Upper lobe of left lung (tissue), 6 donors: ENCODE measurements around the gene GAP43. TPM values are rescaled to one million over a fixed set of nuclear protein-coding genes. Genes with fewer than 3 reads are reported as not detected.

Source experiments
- ATAC-seq, 2 donors: fragments of 200-7000 bp; cut with Tn5 transposase; one replicate each; pipeline ENCODE4 v1.9.1; 2022; ENCODE audit warnings: mild to moderate bottlenecking in 2 of 2, moderate library complexity in 2 of 2; ENCODE audit not compliant: low FRiP score in 2 of 2
- DNase-seq, 2 donors: peaks; one replicate each; pipeline ENCODE4 v3.0.0-alpha.2; 2019 to 2020
- H3K27ac ChIP-seq, 4 donors: fragments of 200-600 bp; sonication (generic); one replicate each; pipeline ENCODE4 v1.5.1; 2016 to 2019
- H3K27me3 ChIP-seq, 4 donors: fragments of 200-600 bp; sonication (generic); one replicate each; pipeline ENCODE4 v1.5.1; 2017 to 2019
- H3K36me3 ChIP-seq, 4 donors: fragments of 200-600 bp; sonication (generic); one replicate each; pipeline ENCODE4 v1.5.1; 2016 to 2019
- H3K4me1 ChIP-seq, 4 donors: fragments of 200-600 bp; sonication (generic); one replicate each; pipeline ENCODE4 v1.5.1; 2018 to 2019
- H3K4me3 ChIP-seq, 4 donors: fragments of 200-600 bp; sonication (generic); one replicate each; pipeline ENCODE4 v1.5.1; 2017 to 2019; ENCODE audit warnings: mild to moderate bottlenecking in 2 of 4, moderate library complexity in 1 of 4
- H3K9me3 ChIP-seq, 4 donors: fragments of 200-600 bp; sonication (generic); one replicate each; pipeline ENCODE4 v1.5.1; 2018 to 2019
- CTCF ChIP-seq, 6 experiments: fragments of 450-650 bp in 4 of 6; fragments of 200-600 bp in 2 of 6; sonication (generic) in 2 of 6; IDR thresholded peaks; one replicate each; pipeline ENCODE4 v1.5.1; 2016 to 2019; ENCODE audit warnings: antibody characterized with exemption in 6 of 6
- EP300 ChIP-seq, 4 donors: sonication (generic); formaldehyde crosslinking; IDR thresholded peaks; one replicate each; pipeline ENCODE4 v1.5.1; 2017; ENCODE audit warnings: antibody characterized with exemption in 4 of 4, control low read depth in 2 of 4
- POLR2A ChIP-seq, 4 donors: fragments of 450-650 bp; IDR thresholded peaks; one replicate each; pipeline ENCODE4 v1.5.1; 2016 to 2017; ENCODE audit warnings: antibody characterized with exemption in 4 of 4, mild to moderate bottlenecking in 2 of 4
- POLR2AphosphoS5 ChIP-seq, 2 donors: sonication (generic); formaldehyde crosslinking; IDR thresholded peaks; one replicate each; pipeline ENCODE4 v1.5.1; 2017; ENCODE audit warnings: antibody characterized with exemption in 2 of 2
- WGBS, 2 donors: methylation state at CpG; one replicate each; pipeline ENCODE4 v1.1.5; 2017 to 2018; 5-methylcytosine and 5-hydroxymethylcytosine counted together
- total RNA-seq, 6 donors: library from RNA; depleted of rRNA in 4 of 6; stranded (reverse); fragments of >200 nt in 4 of 6; gene quantifications; one replicate each; pipeline versions ENCODE4 v1.1.0 to v1.2.1, GENCODE V29; 2016 to 2021
- donor health status: DM: no; HTN: no; CAD: no; lungs with moderate emphysema.
- donor health status: DM: no; HTN: yes; CAD: no; lungs with severe emphysema.

The GAP43 gene
- total RNA-seq, 6 donors from 2014 or later: 0.13 TPM; not detected in 5

GRCh38 chr3:115698851-115699591, 75.7 kb downstream of the GAP43 start:
- no peaks in the 10 kb centered on the region for H3K36me3 ChIP-seq
- H3K4me3 ChIP-seq: no peak overlapping the region
- H3K27ac ChIP-seq: no peak overlapping the region
- no peak for TF ChIP-seq POLR2AphosphoS5 (IDR thresholded peaks at IDR 0.05)
- TF ChIP-seq CTCF (IDR thresholded peaks at IDR 0.05): no peak
- TF ChIP-seq EP300 (IDR thresholded peaks at IDR 0.05): no peak
- TF ChIP-seq POLR2A (IDR thresholded peaks at IDR 0.05): no peak
- 55 to 67% methylated on average over 8 of the region's 8 CpGs for WGBS, 2 donors
- H3K9me3 ChIP-seq: no peaks in the 10 kb centered on the region
- ATAC-seq (peak in 1 of 2 donors; percentile 56), DNase-seq (no peak)
- H3K4me1 ChIP-seq: no peaks in the 10 kb centered on the region
- no peaks in the 10 kb centered on the region for H3K27me3 ChIP-seq

- TF ChIP-seq POLR2A (IDR thresholded peaks at IDR 0.05) (no peak), CTCF (IDR thresholded peaks at IDR 0.05) (no peak), EP300 (IDR thresholded peaks at IDR 0.05) (no peak), POLR2AphosphoS5 (IDR thresholded peaks at IDR 0.05) (no peak)
- Histone ChIP-seq H3K4me3 (no peak overlapping the region), H3K27ac (no peak overlapping the region)
Observed at GRCh38 chr3:115699706-115700105, 76.4 kb downstream of the GAP43 start.

GRCh38 chr3:115702598-115702997, 79.3 kb downstream of the GAP43 start:
- Histone ChIP-seq H3K4me1 (no peaks in the 10 kb centered on the region), H3K36me3 (no peaks in the 10 kb centered on the region), H3K4me3 (no peak overlapping the region), H3K27ac (no peak overlapping the region), H3K9me3 (no peaks in the 10 kb centered on the region), H3K27me3 (no peaks in the 10 kb centered on the region)
- DNase-seq (no peak), ATAC-seq (no peak)
- TF ChIP-seq EP300 (IDR thresholded peaks at IDR 0.05) (no peak), POLR2AphosphoS5 (IDR thresholded peaks at IDR 0.05) (no peak), POLR2A (IDR thresholded peaks at IDR 0.05) (no peak), CTCF (IDR thresholded peaks at IDR 0.05) (no peak)
- 95 to 97% methylated on average over 2 of the region's 2 CpGs for WGBS, 2 donors

More at GRCh38 chr3:115699706-115700105, 76.4 kb downstream of the GAP43 start:
- ATAC-seq (peak in 1 of 2 donors; percentile 40), DNase-seq (no peak)
- H3K36me3 ChIP-seq: no peaks in the 10 kb centered on the region
- no peaks in the 10 kb centered on the region for H3K9me3 ChIP-seq
- no peaks in the 10 kb centered on the region for H3K4me1 ChIP-seq
- H3K27me3 ChIP-seq: no peaks in the 10 kb centered on the region

GRCh38 chr3:115704661-115705338, 81.5 kb downstream of the GAP43 start:
- H3K9me3 ChIP-seq: no peaks in the 10 kb centered on the region
- DNase-seq: no peak
- TF ChIP-seq POLR2AphosphoS5 (IDR thresholded peaks at IDR 0.05) (no peak), EP300 (IDR thresholded peaks at IDR 0.05) (no peak), POLR2A (IDR thresholded peaks at IDR 0.05) (no peak), CTCF (IDR thresholded peaks at IDR 0.05) (no peak)
- H3K36me3 ChIP-seq: no peaks in the 10 kb centered on the region
- 67 to 74% methylated on average over 4 of the region's 4 CpGs for WGBS, 2 donors
- H3K27ac ChIP-seq: no peak overlapping the region
- peak in 1 of 2 donors; percentile 47 for ATAC-seq
- no peaks in the 10 kb centered on the region for H3K4me1 ChIP-seq
- H3K27me3 ChIP-seq: no peaks in the 10 kb centered on the region
- H3K4me3 ChIP-seq: no peak overlapping the region
